Measurements from ENCODE around the gene RASA3. TPM values are rescaled to one million over a fixed set of nuclear protein-coding genes. Genes with fewer than 3 reads are reported as not detected.

The RASA3 gene
- total RNA-seq, 1 experiment from 2014 or later: 22.3 TPM

GRCh38 chr13:113958373-113958772, 174.1 kb downstream of the RASA3 start:
- TF ChIP-seq GTF2I (CRISPR knock-in tag; conservative IDR thresholded peaks at IDR 0.05): no peak
- ChIA-PET CTCF (no interaction called here), POLR2A (no interaction called here)
- H3K27ac Mint-ChIP-seq: no peak overlapping the region
- H3K4me1 Mint-ChIP-seq: no peaks in the 10 kb centered on the region
- H3K4me3 Mint-ChIP-seq: no peak overlapping the region
- ATAC-seq: no peak
- H3K36me3 Mint-ChIP-seq: peaks cover 55% of the 10 kb centered on the region
- DNase-seq (ENCODE audit: low spot score): no peak
- peaks cover 29% of the 10 kb centered on the region for H3K27me3 Mint-ChIP-seq (ENCODE audit: low read depth)
- H3K9me3 Mint-ChIP-seq: peaks cover 61% of the 10 kb centered on the region

- no peaks in the 10 kb centered on the region for H3K4me1 Mint-ChIP-seq
- H3K9me3 Mint-ChIP-seq: peaks cover 52% of the 10 kb centered on the region
- no peak for DNase-seq (ENCODE audit: low spot score)
- no peak overlapping the region for H3K4me3 Mint-ChIP-seq
- ChIA-PET CTCF (no interaction called here), POLR2A (no interaction called here)
- no peak overlapping the region for H3K27ac Mint-ChIP-seq
- peaks cover 23% of the 10 kb centered on the region for H3K27me3 Mint-ChIP-seq (ENCODE audit: low read depth)
- H3K36me3 Mint-ChIP-seq: peaks cover 47% of the 10 kb centered on the region
- TF ChIP-seq ELF4 (CRISPR knock-in tag; IDR thresholded peaks at IDR 0.05; ENCODE audit: low read depth) (no peak), CDX4 (CRISPR knock-in tag; IDR thresholded peaks at IDR 0.05; ENCODE audit: borderline replicate concordance) (no peak), NR3C1 (CRISPR knock-in tag; conservative IDR thresholded peaks at IDR 0.05; ENCODE audit: low read depth) (no peak), USF1 (CRISPR knock-in tag; IDR thresholded peaks at IDR 0.05) (no peak), HMGA2 (CRISPR knock-in tag; IDR thresholded peaks at IDR 0.05) (no peak), JAZF1 (CRISPR knock-in tag; IDR thresholded peaks at IDR 0.05) (no peak), CREB1 (CRISPR knock-in tag; IDR thresholded peaks at IDR 0.05) (no peak), ZNF232 (CRISPR knock-in tag; IDR thresholded peaks at IDR 0.05) (no peak), NFATC4 (CRISPR knock-in tag; IDR thresholded peaks at IDR 0.05) (no peak)
- ATAC-seq: no peak
Measured at GRCh38 chr13:113956571-113956970, 175.9 kb downstream of the RASA3 start.

GRCh38 chr13:113955691-113956090, 176.7 kb downstream of the RASA3 start:
- H3K27ac Mint-ChIP-seq: no peak overlapping the region

GRCh38 chr13:113955235-113955634, 177.2 kb downstream of the RASA3 start:
- Mint-ChIP-seq H3K27ac (no peak overlapping the region), H3K4me1 (no peaks in the 10 kb centered on the region), H3K4me3 (no peak overlapping the region), H3K27me3 (ENCODE audit: low read depth) (peaks cover 17% of the 10 kb centered on the region), H3K36me3 (peaks cover 40% of the 10 kb centered on the region), H3K9me3 (peaks cover 44% of the 10 kb centered on the region)
- TF ChIP-seq SP1 (CRISPR knock-in tag; conservative IDR thresholded peaks at IDR 0.05): no peak
- no peak for TF ChIP-seq ETV6 (CRISPR knock-in tag; IDR thresholded peaks at IDR 0.05)
- TF ChIP-seq USF2 (CRISPR knock-in tag; IDR thresholded peaks at IDR 0.05): no peak
- no peak for TF ChIP-seq NFATC4 (CRISPR knock-in tag; IDR thresholded peaks at IDR 0.05)
- no peak for TF ChIP-seq ELF4 (CRISPR knock-in tag; IDR thresholded peaks at IDR 0.05; ENCODE audit: low read depth)
- no peak for TF ChIP-seq MYBL2 (CRISPR knock-in tag; IDR thresholded peaks at IDR 0.05)
- ATAC-seq: no peak
- ChIA-PET CTCF (no interaction called here), POLR2A (no interaction called here)
- no peak for DNase-seq (ENCODE audit: low spot score)

More at GRCh38 chr13:113955691-113956090, 176.7 kb downstream of the RASA3 start:
- H3K4me1 Mint-ChIP-seq: no peaks in the 10 kb centered on the region
- H3K36me3 Mint-ChIP-seq: peaks cover 43% of the 10 kb centered on the region
- TF ChIP-seq SP1 (CRISPR knock-in tag; conservative IDR thresholded peaks at IDR 0.05) (no peak), FOXP4 (CRISPR knock-in tag; IDR thresholded peaks at IDR 0.05) (no peak), OVOL2 (CRISPR knock-in tag; IDR thresholded peaks at IDR 0.05; ENCODE audit: borderline replicate concordance) (no peak), ZNF219 (CRISPR knock-in tag; IDR thresholded peaks at IDR 0.05; ENCODE audit: borderline replicate concordance) (no peak), ATF1 (CRISPR knock-in tag; IDR thresholded peaks at IDR 0.05) (no peak), MAX (CRISPR knock-in tag; IDR thresholded peaks at IDR 0.05) (no peak)
- H3K27me3 Mint-ChIP-seq (ENCODE audit: low read depth): peaks cover 22% of the 10 kb centered on the region
- peaks cover 48% of the 10 kb centered on the region for H3K9me3 Mint-ChIP-seq
- H3K4me3 Mint-ChIP-seq: no peak overlapping the region
- ATAC-seq: no peak
- ChIA-PET CTCF (no interaction called here), POLR2A (no interaction called here)
- no peak for DNase-seq (ENCODE audit: low spot score)
